Loucy (cell line): ENCODE measurements around the gene TUBA1C.

Source experiments
- CTCF ChIP-seq: fragments of 200-600 bp; sonication (generic); conservative IDR thresholded peaks from 2 replicates; pipeline ENCODE4 v1.5.1; 2014; ENCODE audit warnings: mild to moderate bottlenecking, antibody characterized with exemption, low read length
- EZH2phosphoT487 ChIP-seq: fragments of 200-600 bp; IDR thresholded peaks from 2 replicates; pipeline ENCODE4 v1.6.1; 2018; ENCODE audit warnings: antibody characterized with exemption, mild to moderate bottlenecking, moderate library complexity, borderline replicate concordance

- no peak for TF ChIP-seq CTCF
- no peak for TF ChIP-seq EZH2phosphoT487
Measured at GRCh38 chr12:49292729-49293055, 27.8 kb downstream of the TUBA1C start.
